NCI-H2081 (cell line): ENCODE data around the gene ADAP2.
"Not testable (repeated sequence)": the region's sequence is repeated elsewhere in the genome, so short reads cannot be mapped to it uniquely, and the experiment has no call there.

Experiments
- DNase-seq, 2 experiments: peaks; one replicate each; lab custom pipeline; 2025; lab: John Stamatoyannopoulos, UW

The ADAP2 gene, protein sequence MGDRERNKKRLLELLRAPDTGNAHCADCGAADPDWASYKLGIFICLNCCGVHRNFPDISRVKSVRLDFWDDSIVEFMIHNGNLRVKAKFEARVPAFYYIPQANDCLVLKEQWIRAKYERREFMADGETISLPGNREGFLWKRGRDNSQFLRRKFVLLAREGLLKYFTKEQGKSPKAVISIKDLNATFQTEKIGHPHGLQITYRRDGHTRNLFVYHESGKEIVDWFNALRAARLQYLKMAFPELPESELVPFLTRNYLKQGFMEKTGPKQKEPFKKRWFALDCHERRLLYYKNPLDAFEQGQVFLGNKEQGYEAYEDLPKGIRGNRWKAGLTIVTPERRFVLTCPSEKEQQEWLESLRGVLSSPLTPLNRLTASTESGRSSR

DNA sequence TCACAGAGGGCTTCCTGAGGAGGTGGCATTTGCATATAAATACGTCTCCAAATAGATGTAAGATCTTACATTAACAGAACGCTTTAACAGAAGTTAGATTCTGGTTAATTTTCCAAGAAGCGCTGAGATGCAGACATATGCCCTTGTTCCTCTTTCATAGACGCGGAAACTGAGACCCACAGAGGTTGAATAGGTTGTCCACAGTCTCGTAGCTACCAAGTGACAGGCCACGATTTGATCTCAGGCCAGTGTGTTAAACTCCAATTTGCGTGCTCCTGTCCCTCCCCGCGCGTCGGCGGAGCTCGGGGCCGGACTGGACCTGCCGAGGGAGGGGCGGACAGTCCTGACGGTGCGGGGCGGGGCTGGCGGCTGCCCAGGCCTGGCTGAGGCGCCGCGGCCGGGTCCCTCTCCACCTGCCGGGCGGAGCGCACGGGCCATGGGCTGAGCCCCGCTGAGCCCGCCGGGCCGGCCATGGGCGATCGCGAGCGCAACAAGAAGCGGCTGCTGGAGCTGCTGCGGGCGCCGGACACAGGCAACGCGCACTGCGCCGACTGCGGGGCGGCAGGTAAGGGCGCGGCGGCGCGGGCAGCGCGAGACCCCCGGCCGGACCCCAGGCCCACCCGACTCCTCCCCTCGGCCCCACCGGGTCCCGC, at the start of gene ADAP2:
ADAP2 (plus strand) TSS at position 402 of the 653 bp plus-strand sequence; CDS start at position 472, 70 bp downstream.
- peak; percentile 2 to 14 for DNase-seq

GRCh38 chr17:30886187-30886586, 35.6 kb upstream of the ADAP2 start:
- no peak for DNase-seq

DNA sequence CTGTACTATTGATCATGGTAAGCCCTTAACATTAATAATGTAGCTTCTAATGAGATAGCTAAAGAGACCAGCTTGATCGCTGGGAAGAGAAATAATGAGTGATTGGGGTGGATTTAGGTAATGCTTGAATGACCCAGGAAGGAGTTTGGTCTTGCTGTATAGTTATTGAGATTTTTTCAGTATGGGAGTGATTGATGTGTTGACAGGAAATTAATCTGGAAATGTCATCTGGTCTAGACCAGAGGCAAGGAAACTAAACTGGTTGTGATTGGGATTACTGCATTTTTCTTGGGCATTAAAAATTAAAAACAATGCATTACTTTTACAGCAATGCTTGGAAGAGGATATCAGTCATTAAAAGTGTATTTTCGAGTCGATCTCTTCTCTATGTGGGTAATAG, 27.5 kb upstream of the ADAP2 start:
- DNase-seq: no peak

GRCh38 chr17:30897311-30897710, 24.4 kb upstream of the ADAP2 start:
- DNase-seq: no peak

GRCh38 chr17:30905742-30906100, 16.0 kb upstream of the ADAP2 start:
- DNase-seq: no peak

DNA sequence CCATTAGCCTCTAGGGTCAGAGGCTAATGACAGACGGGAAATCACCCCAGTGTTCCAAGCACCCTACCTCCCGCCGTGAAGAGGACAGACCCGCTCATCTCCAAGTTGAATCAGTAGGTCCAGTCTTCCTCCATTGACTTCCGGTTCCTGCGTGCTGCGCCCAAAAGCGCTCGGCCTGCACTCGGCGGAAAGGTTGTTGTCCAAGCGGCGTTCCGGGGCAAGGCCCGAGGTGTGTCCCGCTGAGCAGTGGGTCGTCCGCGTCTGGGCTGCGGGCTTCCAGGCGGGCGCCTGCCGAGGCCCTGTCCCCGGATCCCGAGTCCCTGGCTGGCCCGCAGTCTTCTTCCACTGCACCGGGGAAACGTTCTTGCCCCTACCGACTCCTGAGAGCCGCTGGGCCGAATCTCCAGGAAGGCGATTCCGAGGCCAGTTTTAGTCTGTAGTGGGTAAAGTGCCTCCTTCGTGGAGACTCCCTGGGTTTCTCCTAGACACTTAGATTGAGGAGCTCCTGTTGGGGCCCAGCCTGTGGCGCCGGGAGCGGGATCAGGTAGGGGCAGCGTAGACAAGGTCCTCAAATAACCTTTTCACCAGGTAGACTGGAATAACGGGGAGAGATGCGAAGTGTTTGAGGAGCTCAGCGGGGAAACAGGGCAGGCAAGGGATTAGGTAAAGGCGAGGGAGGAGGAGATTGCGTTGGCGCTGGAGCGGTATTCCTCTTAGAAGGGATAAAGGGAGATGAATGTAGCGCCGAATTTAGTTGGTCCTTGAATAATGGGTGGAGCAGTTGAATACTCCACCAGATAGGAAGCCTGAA, 15.4 kb upstream of the ADAP2 start, which contains the start of gene TEFM:
TEFM (minus strand) TSS at position 138 of the 811 bp plus-strand sequence; CDS start at position 98, 40 bp downstream.
- peak; percentile 76 to 86 for DNase-seq

DNA sequence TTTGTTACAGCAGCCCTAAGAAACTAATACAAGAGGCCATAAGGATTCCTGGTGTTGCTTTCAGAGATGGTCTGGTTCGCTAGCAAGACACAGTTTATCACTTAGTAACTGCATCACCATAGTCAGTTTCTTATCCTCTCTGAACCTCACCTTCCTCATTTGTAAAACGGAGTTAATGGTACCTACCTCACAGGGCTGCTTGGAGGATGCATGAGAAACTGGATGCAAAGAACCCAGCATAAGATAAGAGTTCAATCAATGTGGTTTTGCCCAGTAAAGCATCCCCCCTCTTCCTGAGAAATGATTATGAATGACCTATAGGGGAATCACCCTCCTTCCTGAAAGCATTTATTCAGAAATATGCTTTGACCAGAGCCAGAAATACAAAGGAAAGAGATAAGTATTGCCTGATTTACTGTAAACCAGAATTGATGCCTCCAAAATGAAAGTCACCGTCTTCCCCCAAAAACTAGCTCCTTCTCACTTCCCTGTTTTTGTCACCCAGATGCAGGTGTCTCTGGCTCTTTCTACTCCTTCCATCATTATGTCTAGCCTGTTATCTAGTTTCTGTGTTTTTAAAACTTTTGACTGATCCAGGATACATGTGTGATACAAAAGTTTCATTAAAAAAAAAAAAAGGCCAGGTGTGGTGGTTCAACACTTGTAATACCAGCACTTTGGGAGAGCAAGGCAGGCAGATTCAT, 12.9 kb upstream of the ADAP2 start:
- DNase-seq: no peak

- DNase-seq: not testable (repeated sequence)
These were observed 11.6 kb upstream of the ADAP2 start for GRCh38 chr17:30910151-30910550.

- no peak for DNase-seq
These were observed 7.8 kb upstream of the ADAP2 start for GRCh38 chr17:30913955-30914354.

DNA sequence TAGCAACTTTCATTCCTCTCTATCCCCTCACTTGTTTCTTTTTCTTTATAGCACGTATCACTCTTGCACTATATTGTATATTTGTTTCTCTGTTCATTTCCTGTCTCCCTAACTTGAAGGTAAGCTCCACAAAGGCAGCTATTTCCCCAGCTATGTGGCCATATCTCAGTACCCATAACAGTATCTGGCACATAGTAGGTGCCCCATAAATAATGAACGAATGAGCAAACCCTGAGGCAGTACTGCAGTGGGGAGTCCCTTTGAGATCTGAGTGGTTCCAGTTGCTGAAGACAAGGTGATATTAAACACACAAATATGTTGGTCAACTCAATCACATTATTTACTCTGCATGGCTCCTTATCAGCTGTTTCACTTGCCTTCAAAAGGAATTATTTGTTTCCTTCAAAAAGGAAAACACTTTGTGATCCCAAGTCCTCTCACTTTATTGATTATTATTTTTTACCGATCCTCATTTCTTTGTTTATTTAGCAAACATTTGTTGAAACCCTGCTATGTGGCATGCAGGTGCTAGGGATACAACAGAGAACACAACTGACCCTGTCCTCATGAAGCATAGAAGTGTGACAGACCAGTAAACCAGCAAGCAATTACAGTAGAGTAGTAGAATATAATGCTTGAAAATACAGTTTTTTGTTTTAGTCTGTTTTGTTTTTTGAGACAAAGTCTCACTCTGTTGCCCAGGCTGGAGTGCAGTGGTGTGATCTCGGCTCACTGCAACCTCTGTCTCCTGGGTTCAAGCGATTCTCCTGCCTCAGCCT, 5.7 kb upstream of the ADAP2 start:
- DNase-seq: no peak

DNA sequence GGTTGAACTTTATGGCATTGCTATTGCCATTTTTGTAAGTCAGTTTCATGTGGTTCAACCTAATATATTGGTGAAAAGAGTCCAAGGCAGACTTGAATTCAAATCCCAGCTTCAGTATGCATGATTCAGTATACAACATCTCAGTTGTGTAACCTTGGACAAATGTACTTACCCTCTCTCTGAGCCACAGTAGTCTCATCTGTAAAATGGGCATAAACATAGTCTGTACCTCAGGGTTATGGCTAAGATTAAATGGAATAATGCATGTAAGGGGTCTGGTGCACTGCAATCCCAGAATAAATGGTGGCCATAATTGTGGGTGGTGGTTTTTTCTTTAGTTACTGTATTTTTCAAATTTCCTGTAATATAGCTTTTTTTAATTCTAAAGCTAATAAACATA, 4.7 kb upstream of the ADAP2 start:
- DNase-seq: no peak

GRCh38 chr17:30920282-30920681, 1.5 kb upstream of the ADAP2 start:
- no peak for DNase-seq

DNA sequence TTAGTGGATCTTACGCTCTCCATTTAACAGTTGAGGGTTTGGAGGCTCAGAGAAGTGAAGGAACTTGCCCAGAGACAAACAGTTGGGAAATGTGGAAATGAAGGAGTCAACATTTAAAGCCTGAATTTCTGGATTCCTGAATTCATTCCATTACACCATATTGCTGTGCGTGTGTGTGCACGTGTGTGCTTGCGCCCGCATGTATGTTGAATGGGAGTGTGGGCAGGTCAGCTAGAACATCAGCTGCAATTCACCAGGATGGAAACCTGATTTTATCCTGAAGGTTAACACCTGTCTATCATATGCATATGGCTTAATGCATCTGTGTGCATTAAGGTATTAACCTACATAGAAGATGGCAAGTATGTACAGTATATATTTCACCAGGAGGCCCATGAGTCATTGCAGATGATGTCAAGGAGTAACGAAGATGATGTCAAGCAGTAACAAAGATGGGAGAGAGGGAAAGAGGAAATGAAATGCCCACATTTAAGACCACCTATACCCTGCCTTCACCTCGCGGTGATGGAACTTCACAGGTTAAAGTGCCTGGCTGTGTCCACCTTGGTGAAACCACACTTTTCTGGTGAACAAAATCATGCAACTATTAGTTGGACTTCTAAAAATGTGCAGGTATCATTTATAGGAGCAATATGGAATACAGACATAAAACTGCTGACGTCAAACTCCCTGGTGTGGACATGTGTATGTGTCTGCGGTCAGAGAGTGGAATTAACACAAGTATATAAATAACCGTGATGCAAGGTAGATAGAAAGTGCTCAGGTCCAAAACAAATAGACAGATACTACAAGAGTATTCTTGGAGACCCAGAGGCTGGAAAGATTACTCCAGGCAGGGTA, 832 bp upstream of the ADAP2 start:
- no peak for DNase-seq

GRCh38 chr17:30922235-30923030, 688 bp downstream of the ADAP2 start:
- no peak for DNase-seq

DNA sequence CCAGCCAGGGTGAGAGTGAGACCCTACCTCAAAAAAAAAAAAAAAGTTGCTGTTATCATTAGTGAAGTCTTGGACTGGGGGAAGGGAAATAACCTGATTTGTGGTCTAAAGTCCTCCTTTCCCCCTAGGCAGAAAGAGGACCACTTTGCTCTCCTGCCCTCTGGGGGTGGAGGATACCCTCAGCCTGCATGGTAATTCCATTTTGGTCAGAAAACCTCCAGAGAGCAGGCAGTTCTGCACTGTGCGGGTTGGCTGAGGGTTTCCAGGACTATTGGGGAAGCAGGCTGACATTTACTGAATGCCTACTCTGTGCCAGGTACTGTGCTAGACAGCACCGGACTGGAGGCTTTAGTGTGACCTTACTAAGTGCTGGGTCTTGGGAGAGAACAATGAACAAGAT, 2.6 kb downstream of the ADAP2 start:
- no peak for DNase-seq

GRCh38 chr17:30926516-30926915, 4.8 kb downstream of the ADAP2 start:
- no peak for DNase-seq

DNA sequence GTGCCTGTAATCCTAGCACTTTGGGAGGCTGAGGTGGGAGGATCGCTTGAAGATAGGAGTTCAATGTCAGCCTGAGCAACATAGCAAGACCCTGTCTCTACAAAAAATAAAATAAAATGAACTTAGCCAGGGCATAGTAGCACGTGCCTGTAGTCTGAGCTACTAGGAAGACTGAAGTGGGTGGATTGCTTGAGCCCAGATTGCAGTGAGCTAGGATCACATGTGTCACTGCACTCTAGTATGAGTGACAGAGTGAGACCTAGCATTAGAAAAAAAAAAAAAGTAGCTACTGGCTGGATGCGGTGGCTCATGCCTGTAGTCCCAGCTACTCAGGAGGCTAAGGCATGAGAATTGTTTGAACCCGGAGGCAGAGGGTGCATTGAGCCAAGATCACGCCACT, 6.0 kb downstream of the ADAP2 start:
- DNase-seq: no peak

GRCh38 chr17:30928584-30928983, 6.8 kb downstream of the ADAP2 start:
- DNase-seq: no peak

GRCh38 chr17:30929081-30929633, 7.4 kb downstream of the ADAP2 start:
- no peak for DNase-seq
